GM23248 (cell line): ENCODE measurements around the gene CTSO. TPM values are rescaled to one million over a fixed set of nuclear protein-coding genes. Genes with fewer than 3 reads are reported as not detected.

Experiments used
- DNase-seq: peaks from one replicate; pipeline ENCODE4 v3.0.0-alpha.2; 2015
- H2AFZ ChIP-seq: fragments of 200-600 bp; sonication (generic); 2 replicates; pipeline ENCODE4 v1.6.1; 2016; ENCODE audit warnings: antibody characterized with exemption
- H3F3A ChIP-seq: fragments of 200-600 bp; sonication (generic); 2 replicates; pipeline ENCODE4 v1.6.1; 2016; ENCODE audit warnings: mild to moderate bottlenecking, antibody characterized with exemption, mixed run types; ENCODE audit not compliant: insufficient read depth
- H3K27ac ChIP-seq: fragments of 200-600 bp; sonication (generic); 2 replicates; pipeline ENCODE4 v1.5.1; 2016; ENCODE audit warnings: mild to moderate bottlenecking
- H3K27me3 ChIP-seq: fragments of 200-600 bp; sonication (generic); replicated peaks from 2 replicates; pipeline ENCODE4 v1.6.1; 2016; ENCODE audit warnings: mild to moderate bottlenecking; ENCODE audit not compliant: insufficient read depth
- H3K36me3 ChIP-seq: fragments of 200-600 bp; sonication (generic); 2 replicates; pipeline ENCODE4 v1.6.1; 2016; ENCODE audit warnings: low read depth, mild to moderate bottlenecking
- H3K4me1 ChIP-seq: fragments of 200-600 bp; sonication (generic); 2 replicates; pipeline ENCODE4 v1.6.1; 2016; ENCODE audit warnings: mild to moderate bottlenecking; ENCODE audit not compliant: insufficient read depth
- H3K4me2 ChIP-seq: fragments of 200-600 bp; sonication (generic); one replicate; pipeline ENCODE4 v1.6.1; 2016; ENCODE audit warnings: mild to moderate bottlenecking; ENCODE audit not compliant: unreplicated experiment
- H3K4me3 ChIP-seq: fragments of 200-600 bp; sonication (generic); 2 replicates; pipeline ENCODE4 v1.5.1; 2016; ENCODE audit warnings: mild to moderate bottlenecking
- H3K79me2 ChIP-seq: fragments of 200-600 bp; sonication (generic); 2 replicates; pipeline ENCODE4 v1.6.1; 2016; ENCODE audit warnings: mild to moderate bottlenecking; ENCODE audit not compliant: insufficient read depth
- H3K9ac ChIP-seq: fragments of 200-600 bp; sonication (generic); 2 replicates; pipeline ENCODE4 v1.6.1; 2016; ENCODE audit warnings: mild to moderate bottlenecking
- H3K9me2 ChIP-seq: fragments of 200-600 bp; sonication (generic); 2 replicates; pipeline ENCODE4 v1.6.1; 2016; ENCODE audit warnings: mixed run types, mild to moderate bottlenecking, moderate library complexity; ENCODE audit not compliant: insufficient read depth
- H3K9me3 ChIP-seq: fragments of 200-600 bp; sonication (generic); one replicate; pipeline ENCODE4 v1.6.1; 2017; ENCODE audit warnings: low read depth
- H4K20me1 ChIP-seq: fragments of 200-600 bp; sonication (generic); 2 replicates; pipeline ENCODE4 v1.6.0; 2016; ENCODE audit not compliant: insufficient read depth
- EZH2 ChIP-seq: fragments of 200-600 bp; sonication (generic); IDR thresholded peaks from 2 replicates; pipeline ENCODE4 v1.6.1; 2018; ENCODE audit warnings: antibody characterized with exemption, mild to moderate bottlenecking; ENCODE audit not compliant: insufficient read depth, poor library complexity, severe bottlenecking
- EZH2phosphoT487 ChIP-seq: fragments of 200-600 bp; sonication (generic); IDR thresholded peaks from 2 replicates; pipeline ENCODE4 v1.6.1; 2018; ENCODE audit warnings: antibody characterized with exemption, moderate library complexity, mild to moderate bottlenecking, low read depth; ENCODE audit not compliant: insufficient read depth
- WGBS, 2 experiments: methylation state at CpG; one replicate each; pipeline ENCODE4 v1.1.6; 2015 to 2017; ENCODE audit warnings: low lambda C conversion rate in 2 of 2, low coverage in 1 of 2; ENCODE audit errors: missing lambda C conversion rate in 2 of 2; 5-methylcytosine and 5-hydroxymethylcytosine counted together
- in situ Hi-C: fragments of 300-500 bp; cut with MboI; formaldehyde crosslinking; loops from 2 replicates; pipeline ENCODE4 v1.15.0; 2020
- polyA plus RNA-seq: library from polyadenylated mRNA; unstranded; fragments of >200 nt; fragmentation: Nextera tagmentation; extraction: Ambion mirVana; gene quantifications from 2 replicates; pipeline ENCODE4 v1.2.1, GENCODE V29; 2016
- total RNA-seq: library from RNA; depleted of rRNA; stranded (reverse); fragments of >200 nt; shearing (Covaris generic); gene quantifications from 2 replicates; pipeline ENCODE4 v1.2.3, GENCODE V29; 2014

Gene CTSO
- total and polyA plus RNA-seq, 2 experiments from 2014 or later, result 11.2 to 13.4 TPM

GRCh38 chr4:155930330-155930729, 23.3 kb downstream of the CTSO start:
- in situ Hi-C loops, result loop anchor here (25.0 kb wide), 1 partner anchor 493 kb away; no protein-coding TSS in a partner anchor
- Histone ChIP-seq H4K20me1 (no peaks in the 10 kb centered on the region), H3K27me3 (no peaks in the 10 kb centered on the region), H3K9me2 (no peaks in the 10 kb centered on the region), H3K4me2 (no peak overlapping the region), H2AFZ (no peak overlapping the region), H3K9ac (no peak overlapping the region), H3K4me1 (no peaks in the 10 kb centered on the region), H3K9me3 (no peaks in the 10 kb centered on the region), H3K27ac (no peak overlapping the region), H3F3A (no peaks in the 10 kb centered on the region), H3K79me2 (no peaks in the 10 kb centered on the region), H3K4me3 (no peak overlapping the region), H3K36me3 (no peaks in the 10 kb centered on the region)
- WGBS, 2 experiments, result 36 to 41% methylated on average over 2 of the region's 2 CpGs
- DNase-seq, result no peak
- TF ChIP-seq EZH2phosphoT487, result no peak
- no peak for TF ChIP-seq EZH2

DNA sequence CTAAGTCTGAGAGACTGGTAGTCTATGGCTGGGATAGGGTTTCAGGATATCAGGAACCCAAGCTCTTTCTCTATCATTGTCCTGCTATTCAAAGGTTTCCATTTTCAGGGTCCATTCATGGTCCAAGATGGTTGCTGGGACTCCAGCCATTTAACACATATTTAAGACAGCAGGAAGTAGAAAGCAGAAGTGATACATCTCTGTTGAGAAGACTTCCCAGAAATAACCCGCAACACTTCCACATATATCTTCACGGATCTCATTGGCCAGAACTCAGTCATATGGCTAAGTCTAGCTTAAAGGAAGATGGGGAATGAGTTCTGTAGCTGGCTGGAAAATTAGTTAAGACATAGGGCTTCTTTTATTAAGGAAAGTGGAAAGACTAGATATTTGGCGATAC, 23.8 kb downstream of the CTSO start:
- Histone ChIP-seq H3K27me3 (no peaks in the 10 kb centered on the region), H3K36me3 (no peaks in the 10 kb centered on the region), H3F3A (no peaks in the 10 kb centered on the region), H3K9me3 (no peaks in the 10 kb centered on the region), H3K4me2 (no peak overlapping the region), H2AFZ (no peak overlapping the region), H3K4me1 (no peaks in the 10 kb centered on the region), H3K79me2 (no peaks in the 10 kb centered on the region), H4K20me1 (no peaks in the 10 kb centered on the region), H3K4me3 (no peak overlapping the region), H3K9ac (no peak overlapping the region), H3K9me2 (no peaks in the 10 kb centered on the region), H3K27ac (no peak overlapping the region)
- DNase-seq, result no peak
- in situ Hi-C loops, result loop anchor here (25.0 kb wide), 1 partner anchor 493 kb away; no protein-coding TSS in a partner anchor
- TF ChIP-seq EZH2 (no peak), EZH2phosphoT487 (no peak)
- WGBS, 2 experiments, result 90 to 97% methylated on average over 3 of the region's 3 CpGs

DNA sequence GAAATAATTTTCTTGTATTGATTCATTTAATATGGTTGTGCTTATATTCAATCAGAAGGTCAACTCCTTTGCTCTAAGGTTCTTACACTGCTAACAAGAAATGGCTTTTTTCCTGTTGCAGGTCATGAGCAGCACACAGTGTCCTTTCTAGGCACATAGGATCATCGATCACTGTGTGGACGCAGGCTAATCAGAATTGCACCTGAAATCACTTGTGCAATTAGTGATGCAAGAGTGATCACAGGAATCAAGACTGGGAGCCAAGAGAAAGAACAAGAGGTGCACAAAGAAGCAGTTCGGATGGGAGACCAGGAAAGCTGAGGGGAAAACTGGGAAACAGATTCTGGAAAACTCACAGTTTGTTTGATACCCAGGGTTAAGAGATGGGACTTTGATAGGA, 29.0 kb downstream of the CTSO start:
- no peaks in the 10 kb centered on the region for H3K27me3 ChIP-seq
- in situ Hi-C loops, result loop anchor here (25.0 kb wide), 1 partner anchor 487 kb away; no protein-coding TSS in a partner anchor
- no peak overlapping the region for H2AFZ ChIP-seq
- 35 to 36% methylated on average over 3 of the region's 3 CpGs for WGBS, 2 experiments
- H3K79me2 ChIP-seq, result no peaks in the 10 kb centered on the region
- H4K20me1 ChIP-seq, result no peaks in the 10 kb centered on the region
- no peak for DNase-seq
- TF ChIP-seq EZH2phosphoT487 (no peak), EZH2 (no peak)
- no peak overlapping the region for H3K4me2 ChIP-seq
- H3K9me3 ChIP-seq, result no peaks in the 10 kb centered on the region
- no peaks in the 10 kb centered on the region for H3K4me1 ChIP-seq
- H3K9ac ChIP-seq, result no peak overlapping the region
- no peaks in the 10 kb centered on the region for H3K36me3 ChIP-seq
- no peak overlapping the region for H3K4me3 ChIP-seq
- no peaks in the 10 kb centered on the region for H3F3A ChIP-seq
- no peaks in the 10 kb centered on the region for H3K9me2 ChIP-seq
- H3K27ac ChIP-seq, result no peak overlapping the region

DNA sequence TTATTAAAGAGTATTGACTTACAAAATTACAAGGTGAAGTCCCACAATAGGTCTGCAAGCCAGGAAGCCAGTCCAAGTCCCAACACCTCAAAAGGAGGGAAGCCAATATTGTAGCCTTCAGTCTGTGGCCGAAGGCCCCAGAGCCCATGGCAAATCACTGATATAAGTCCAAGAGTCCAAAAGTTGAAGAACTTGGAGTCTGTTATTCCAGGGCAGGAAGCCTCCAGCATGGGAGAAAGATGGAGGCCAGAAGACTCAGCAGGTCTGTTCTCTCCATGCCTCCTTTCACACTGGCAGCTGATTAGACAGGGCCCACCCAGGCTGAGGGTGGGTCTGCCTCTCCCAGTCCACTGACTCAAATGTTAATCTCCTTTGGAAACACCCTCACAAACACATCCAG, 32.1 kb downstream of the CTSO start:
- H3K27me3 ChIP-seq, result no peaks in the 10 kb centered on the region
- no peak for DNase-seq
- H4K20me1 ChIP-seq, result no peaks in the 10 kb centered on the region
- in situ Hi-C loops, result no loop called here
- WGBS, 2 experiments, result 82 to 89% methylated on average over 1 of the region's 1 CpG
- no peaks in the 10 kb centered on the region for H3K9me2 ChIP-seq
- TF ChIP-seq EZH2phosphoT487 (no peak), EZH2 (no peak)
- H3K9ac ChIP-seq, result no peak overlapping the region
- no peaks in the 10 kb centered on the region for H3K9me3 ChIP-seq
- no peak overlapping the region for H2AFZ ChIP-seq
- H3K36me3 ChIP-seq, result no peaks in the 10 kb centered on the region
- no peaks in the 10 kb centered on the region for H3F3A ChIP-seq
- H3K27ac ChIP-seq, result no peak overlapping the region
- no peak overlapping the region for H3K4me3 ChIP-seq
- no peak overlapping the region for H3K4me2 ChIP-seq
- no peaks in the 10 kb centered on the region for H3K4me1 ChIP-seq
- no peaks in the 10 kb centered on the region for H3K79me2 ChIP-seq

- no peak overlapping the region for H3K4me2 ChIP-seq
- 39% methylated on average over 5 of the region's 5 CpGs for WGBS, 2 experiments
- H3K4me3 ChIP-seq, result no peak overlapping the region
- H2AFZ ChIP-seq, result no peak overlapping the region
- in situ Hi-C loops, result no loop called here
- H3K4me1 ChIP-seq, result no peaks in the 10 kb centered on the region
- H3K27me3 ChIP-seq, result no peaks in the 10 kb centered on the region
- no peaks in the 10 kb centered on the region for H3K36me3 ChIP-seq
- no peaks in the 10 kb centered on the region for H3F3A ChIP-seq
- H3K9me2 ChIP-seq, result no peaks in the 10 kb centered on the region
- no peaks in the 10 kb centered on the region for H3K9me3 ChIP-seq
- H3K79me2 ChIP-seq, result no peaks in the 10 kb centered on the region
- H3K9ac ChIP-seq, result no peak overlapping the region
- DNase-seq, result no peak
- no peaks in the 10 kb centered on the region for H4K20me1 ChIP-seq
- TF ChIP-seq EZH2phosphoT487, result no peak
- no peak for TF ChIP-seq EZH2
- no peak overlapping the region for H3K27ac ChIP-seq
Measured at GRCh38 chr4:155914782-155915181, 38.9 kb downstream of the CTSO start.
